Natural killer cell (primary cell): ENCODE results near the gene COG1. TPM values are rescaled to one million over a fixed set of nuclear protein-coding genes. Genes with fewer than 3 reads are reported as not detected.

Experiments
- ATAC-seq, 3 donors: fragments of 150-1000 bp in 2 of 3; fragments of 200-7000 bp in 1 of 3; cut with Tn5 transposase; 1 replicate in 1 of 3; 2 replicates in 2 of 3; pipeline ENCODE4 v1.10.0; 2021; ENCODE audit warnings: mild to moderate bottlenecking in 2 of 3, moderate library complexity in 2 of 3
- DNase-seq, 2 donors: peaks; one replicate each; pipeline versions ENCODE4 v3.0.0 to v3.0.0-alpha.2; 2013 to 2021; ENCODE audit warnings: mixed read lengths in 1 of 2
- H3K27ac ChIP-seq: one replicate; pipeline ENCODE4 v1.5.1; 2013; ENCODE audit warnings: mild to moderate bottlenecking, low read length
- H3K27me3 ChIP-seq: one replicate; pipeline ENCODE4 v1.6.1; 2013; ENCODE audit warnings: low read length; ENCODE audit not compliant: control insufficient read depth, insufficient read depth
- H3K36me3 ChIP-seq: one replicate; pipeline ENCODE4 v1.6.1; 2013; ENCODE audit warnings: low read length; ENCODE audit not compliant: control insufficient read depth, insufficient read depth
- H3K4me1 ChIP-seq: one replicate; pipeline ENCODE4 v1.6.1; 2013; ENCODE audit warnings: low read length; ENCODE audit not compliant: control insufficient read depth, insufficient read depth
- H3K4me3 ChIP-seq: one replicate; pipeline ENCODE4 v1.5.1; 2013; ENCODE audit warnings: low read length
- H3K9me3 ChIP-seq: one replicate; pipeline ENCODE4 v1.6.1; 2013; ENCODE audit warnings: low read length; ENCODE audit not compliant: control insufficient read depth, insufficient read depth
- H3K27ac Mint-ChIP-seq, 2 donors: one replicate each; pipeline ENCODE4 v1.8.0; 2022; ENCODE audit warnings: mild to moderate bottlenecking in 2 of 2, mixed read lengths in 2 of 2, moderate library complexity in 1 of 2
- H3K27me3 Mint-ChIP-seq, 2 donors: one replicate each; pipeline ENCODE4 v1.8.0; 2022; ENCODE audit warnings: low read depth in 2 of 2, mixed read lengths in 2 of 2
- H3K36me3 Mint-ChIP-seq: one replicate; pipeline ENCODE4 v1.8.0; 2022; ENCODE audit warnings: mixed read lengths
- H3K4me1 Mint-ChIP-seq, 2 donors: one replicate each; pipeline ENCODE4 v1.8.0; 2022; ENCODE audit warnings: mixed read lengths in 2 of 2
- H3K4me3 Mint-ChIP-seq: one replicate; pipeline ENCODE4 v1.8.0; 2022; ENCODE audit warnings: mild to moderate bottlenecking, moderate library complexity, mixed read lengths
- H3K9me3 Mint-ChIP-seq, 2 donors: one replicate each; pipeline ENCODE4 v1.8.0; 2022; ENCODE audit warnings: mixed read lengths in 2 of 2
- WGBS: methylation state at CpG from one replicate; pipeline ENCODE4 v1.1.7; 2013; ENCODE audit warnings: missing lambda C conversion rate; ENCODE audit not compliant: insufficient coverage; 5-methylcytosine and 5-hydroxymethylcytosine counted together
- intact Hi-C: fragments of 100-400 bp; cut with micrococcal nuclease; formaldehyde crosslinking; loops from one replicate; pipeline ENCODE4 v1.14.2; 2022
- total RNA-seq, 4 donors: library from RNA; stranded (reverse); fragments of 120-200 nt in 1 of 4; gene quantifications; one replicate each; pipeline versions ENCODE4 v1.2.3 to v1.2.4, GENCODE V29; 2013 to 2022
- TF ChIP-seq, protein P1 (sequence below): fragments of 200-600 bp; IDR thresholded peaks from one replicate; pipeline ENCODE4 v1.8.0; 2022; ENCODE audit warnings: antibody characterized with exemption

COG1 gene
- total RNA-seq, 3 donors from 2014 or later (not counting 1 experiment from before 2014, with no cell fraction given) = 64.1 to 73.2 (median 68.3) TPM

DNA sequence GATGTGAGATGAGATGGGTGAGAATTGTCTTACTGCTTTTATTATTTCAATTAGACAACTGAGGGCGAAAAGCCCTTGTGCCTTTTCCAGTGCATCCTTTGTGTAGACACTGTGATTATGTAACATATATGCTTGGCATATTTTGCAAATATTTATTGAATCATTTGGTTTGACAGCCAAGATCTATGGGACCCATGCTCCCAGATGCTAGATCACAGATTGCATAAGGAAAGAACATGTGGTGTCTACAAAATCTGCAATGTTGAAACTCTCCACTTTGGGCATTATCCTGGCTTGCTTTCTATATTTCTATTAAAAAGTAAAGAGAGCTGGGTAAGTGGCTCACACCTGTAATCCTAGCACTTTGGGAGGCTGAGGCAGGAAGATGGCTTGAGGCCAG, 4.8 kb upstream of the COG1 start:
- TF ChIP-seq, protein P1, sequence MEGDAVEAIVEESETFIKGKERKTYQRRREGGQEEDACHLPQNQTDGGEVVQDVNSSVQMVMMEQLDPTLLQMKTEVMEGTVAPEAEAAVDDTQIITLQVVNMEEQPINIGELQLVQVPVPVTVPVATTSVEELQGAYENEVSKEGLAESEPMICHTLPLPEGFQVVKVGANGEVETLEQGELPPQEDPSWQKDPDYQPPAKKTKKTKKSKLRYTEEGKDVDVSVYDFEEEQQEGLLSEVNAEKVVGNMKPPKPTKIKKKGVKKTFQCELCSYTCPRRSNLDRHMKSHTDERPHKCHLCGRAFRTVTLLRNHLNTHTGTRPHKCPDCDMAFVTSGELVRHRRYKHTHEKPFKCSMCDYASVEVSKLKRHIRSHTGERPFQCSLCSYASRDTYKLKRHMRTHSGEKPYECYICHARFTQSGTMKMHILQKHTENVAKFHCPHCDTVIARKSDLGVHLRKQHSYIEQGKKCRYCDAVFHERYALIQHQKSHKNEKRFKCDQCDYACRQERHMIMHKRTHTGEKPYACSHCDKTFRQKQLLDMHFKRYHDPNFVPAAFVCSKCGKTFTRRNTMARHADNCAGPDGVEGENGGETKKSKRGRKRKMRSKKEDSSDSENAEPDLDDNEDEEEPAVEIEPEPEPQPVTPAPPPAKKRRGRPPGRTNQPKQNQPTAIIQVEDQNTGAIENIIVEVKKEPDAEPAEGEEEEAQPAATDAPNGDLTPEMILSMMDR = no peak
- no peak for ATAC-seq
- Mint-ChIP-seq H3K36me3 (no peaks in the 10 kb centered on the region), H3K4me1 (peaks cover 5 to 7% of the 10 kb centered on the region in 2 donors), H3K9me3 (no peaks in the 10 kb centered on the region), H3K4me3 (no peak overlapping the region), H3K27me3 (no peaks in the 10 kb centered on the region), H3K27ac (no peak overlapping the region)
- 89% methylated on average over 1 of the region's 1 CpG for WGBS
- peaks cover 11% of the 10 kb centered on the region for H3K4me1 ChIP-seq
- no peak for DNase-seq
- intact Hi-C loops = no loop called here
- H3K9me3 ChIP-seq = no peaks in the 10 kb centered on the region
- no peak overlapping the region for H3K27ac ChIP-seq
- H3K27me3 ChIP-seq = no peaks in the 10 kb centered on the region
- H3K4me3 ChIP-seq = no peak overlapping the region
- no peaks in the 10 kb centered on the region for H3K36me3 ChIP-seq

DNA sequence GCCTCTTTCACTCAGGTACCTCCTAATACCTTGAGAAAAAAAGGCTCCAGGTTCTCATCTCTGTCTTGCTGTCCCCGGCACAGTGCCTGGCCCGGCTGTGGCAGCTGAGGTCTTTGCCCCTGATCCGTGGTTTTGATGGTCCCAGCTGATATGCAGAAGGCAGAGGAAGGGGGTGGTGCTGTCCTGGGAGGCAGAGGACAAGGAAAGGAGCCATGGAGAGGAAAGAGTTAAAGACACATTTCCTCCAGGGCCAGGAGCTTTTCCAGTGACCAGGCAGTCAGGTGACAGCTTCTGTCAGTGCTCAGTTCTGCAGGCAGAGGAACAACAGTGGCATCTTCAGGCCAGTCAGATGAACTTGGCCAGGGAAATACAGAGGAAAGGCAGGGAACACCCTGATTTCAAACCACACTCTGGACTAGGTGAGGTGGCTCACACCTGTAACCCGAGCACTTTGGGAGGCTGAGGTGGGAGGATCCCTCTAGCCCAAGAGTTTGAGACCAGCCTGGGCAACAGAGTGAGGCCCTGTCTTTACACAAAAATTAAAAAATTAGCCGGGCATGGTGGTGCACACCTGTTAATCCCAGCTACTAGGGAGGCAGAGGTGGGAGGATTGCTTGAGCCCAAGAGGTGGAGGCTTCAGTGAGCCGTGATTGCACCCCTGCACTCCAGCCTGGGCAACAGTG, 3.3 kb upstream of the COG1 start:
- H3K36me3 ChIP-seq = no peaks in the 10 kb centered on the region
- Mint-ChIP-seq H3K4me1 (peaks cover 12 to 13% of the 10 kb centered on the region in 2 donors), H3K4me3 (no peak overlapping the region), H3K27me3 (no peaks in the 10 kb centered on the region), H3K27ac (no peak overlapping the region), H3K36me3 (no peaks in the 10 kb centered on the region), H3K9me3 (no peaks in the 10 kb centered on the region)
- WGBS = 75% methylated on average over 6 of the region's 6 CpGs
- no peak overlapping the region for H3K27ac ChIP-seq
- H3K4me3 ChIP-seq = no peak overlapping the region
- DNase-seq = no peak
- H3K9me3 ChIP-seq = no peaks in the 10 kb centered on the region
- TF ChIP-seq, protein P1 = no peak
- ATAC-seq = no peak
- H3K27me3 ChIP-seq = no peaks in the 10 kb centered on the region
- H3K4me1 ChIP-seq = peaks cover 19% of the 10 kb centered on the region
- intact Hi-C loops = loop anchor here (2.0 kb wide), 1 partner anchor 179 kb away; no protein-coding TSS in a partner anchor

DNA sequence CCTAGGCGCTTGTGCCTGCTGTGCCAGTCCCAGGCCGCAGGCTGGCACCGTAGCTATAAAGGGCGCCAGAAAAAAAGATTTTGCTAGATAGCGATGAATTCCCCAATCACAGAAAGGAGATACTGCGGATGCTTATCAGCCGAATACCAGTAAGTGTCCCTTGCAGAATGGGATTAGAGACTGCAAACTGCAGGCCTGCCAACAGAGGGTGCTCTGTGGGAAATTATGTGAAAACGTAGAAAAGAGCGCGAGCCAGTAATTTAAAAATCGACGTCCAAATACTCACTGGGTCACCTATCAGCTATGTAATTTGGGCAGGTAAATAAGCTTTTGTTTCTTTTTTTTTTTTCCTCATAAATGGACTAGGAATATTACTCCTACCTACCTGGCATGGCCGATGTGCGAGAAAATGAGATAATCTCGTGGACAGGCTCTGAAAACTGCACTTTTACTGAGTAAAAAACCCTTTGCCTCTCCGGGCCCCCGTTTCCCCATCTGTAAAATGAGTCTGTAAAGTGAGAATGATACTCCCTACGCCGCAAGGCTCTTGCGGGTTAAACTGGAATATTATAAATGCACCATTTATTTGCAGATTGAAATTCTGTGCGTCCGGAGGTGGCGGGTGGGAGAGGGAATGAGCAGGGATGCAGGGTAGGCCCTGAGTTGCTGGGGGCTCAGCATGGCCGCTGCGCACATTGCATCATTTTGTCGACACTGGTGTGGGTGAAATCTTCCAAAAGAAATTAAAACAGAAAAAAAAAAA, 1.2 kb upstream of the COG1 start:
- H3K9me3 Mint-ChIP-seq = no peaks in the 10 kb centered on the region
- peak overlapping the region; percentile 59 to 93 for H3K27ac Mint-ChIP-seq
- TF ChIP-seq, protein P1 = peak; percentile 73
- Histone ChIP-seq H3K4me1 (peaks cover 19% of the 10 kb centered on the region), H3K27me3 (no peaks in the 10 kb centered on the region), H3K9me3 (no peaks in the 10 kb centered on the region), H3K4me3 (peak overlapping the region; percentile 95), H3K27ac (peak overlapping the region; percentile 82), H3K36me3 (no peaks in the 10 kb centered on the region)
- DNase-seq (peak; percentile 53 to 84), ATAC-seq (peak; percentile 41 to 59 (median 43))
- intact Hi-C loops = loop anchor here (1.0 to 2.0 kb wide), 2 partner anchors 41 to 177 kb away; a partner anchor contains a TSS
- no peaks in the 10 kb centered on the region for H3K36me3 Mint-ChIP-seq
- H3K4me1 Mint-ChIP-seq = peaks cover 13 to 16% of the 10 kb centered on the region in 2 donors
- WGBS = 11% methylated on average over 24 of the region's 26 CpGs
- H3K4me3 Mint-ChIP-seq = peak overlapping the region; percentile 85
- H3K27me3 Mint-ChIP-seq = no peaks in the 10 kb centered on the region
